NK-92 (cell line): ENCODE results near the gene TRIM69.

ENCODE experiments used
- DNase-seq: peaks from one replicate; lab custom pipeline; 2025; ENCODE audit not compliant: unreplicated experiment; lab: John Stamatoyannopoulos, UW

TRIM69 gene

DNA sequence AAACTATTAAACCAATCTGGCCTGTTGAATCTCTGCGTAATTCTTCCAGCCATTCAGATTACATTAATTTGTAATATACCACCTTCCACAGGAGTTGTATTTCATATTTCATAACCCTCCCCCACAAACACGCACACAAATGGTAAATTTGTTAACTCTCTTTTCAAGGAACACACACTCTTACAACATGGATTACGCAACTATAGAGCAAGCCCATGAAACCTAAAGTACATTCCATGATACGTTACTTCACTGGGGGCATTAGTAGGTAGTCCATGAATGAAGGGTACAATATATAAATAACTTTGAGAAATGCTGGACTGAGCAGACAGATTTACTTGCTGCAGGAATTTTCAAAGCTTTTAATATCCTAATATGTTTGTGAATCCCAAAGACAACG, 65.0 kb downstream of the TRIM69 start:
- no peak for DNase-seq

DNA sequence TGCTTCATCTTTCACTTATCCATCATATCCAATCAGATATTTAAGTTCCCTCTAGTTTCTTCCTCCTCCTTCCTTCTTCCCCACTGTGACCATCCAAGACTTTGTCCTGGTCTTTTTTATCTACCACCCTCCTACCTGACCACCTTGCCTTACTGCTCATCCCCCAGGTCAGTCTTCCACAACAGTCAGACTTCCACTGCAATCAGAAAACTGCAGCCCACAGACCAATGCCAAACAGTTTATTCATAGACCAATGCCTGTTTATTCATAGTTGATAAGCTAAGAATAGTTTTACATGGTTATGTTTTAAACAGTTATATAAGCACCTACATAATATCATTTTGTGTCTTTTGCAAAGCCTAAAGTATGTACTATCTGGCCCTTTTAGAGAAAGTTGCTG, 65.5 kb downstream of the TRIM69 start:
- no peak for DNase-seq

DNA sequence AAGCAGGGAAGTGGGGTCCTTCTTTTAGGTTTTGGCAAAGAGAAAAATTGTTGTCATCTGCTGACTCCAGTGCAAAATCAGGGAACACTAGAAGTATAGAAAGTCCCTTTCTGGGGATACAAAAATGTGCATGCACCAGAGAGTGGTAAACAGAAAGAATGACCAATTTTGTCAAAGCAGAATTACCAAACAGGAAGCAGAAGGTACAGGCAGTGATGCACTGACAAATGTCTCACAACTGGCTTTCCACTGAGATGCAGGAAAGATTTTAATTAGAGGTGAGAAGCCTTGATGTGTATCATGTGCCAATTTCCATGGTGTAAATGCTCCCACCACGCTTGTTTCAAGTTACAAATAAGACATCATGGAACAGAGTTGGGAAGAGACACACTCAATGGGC, 66.0 kb downstream of the TRIM69 start:
- DNase-seq, result no peak

DNA sequence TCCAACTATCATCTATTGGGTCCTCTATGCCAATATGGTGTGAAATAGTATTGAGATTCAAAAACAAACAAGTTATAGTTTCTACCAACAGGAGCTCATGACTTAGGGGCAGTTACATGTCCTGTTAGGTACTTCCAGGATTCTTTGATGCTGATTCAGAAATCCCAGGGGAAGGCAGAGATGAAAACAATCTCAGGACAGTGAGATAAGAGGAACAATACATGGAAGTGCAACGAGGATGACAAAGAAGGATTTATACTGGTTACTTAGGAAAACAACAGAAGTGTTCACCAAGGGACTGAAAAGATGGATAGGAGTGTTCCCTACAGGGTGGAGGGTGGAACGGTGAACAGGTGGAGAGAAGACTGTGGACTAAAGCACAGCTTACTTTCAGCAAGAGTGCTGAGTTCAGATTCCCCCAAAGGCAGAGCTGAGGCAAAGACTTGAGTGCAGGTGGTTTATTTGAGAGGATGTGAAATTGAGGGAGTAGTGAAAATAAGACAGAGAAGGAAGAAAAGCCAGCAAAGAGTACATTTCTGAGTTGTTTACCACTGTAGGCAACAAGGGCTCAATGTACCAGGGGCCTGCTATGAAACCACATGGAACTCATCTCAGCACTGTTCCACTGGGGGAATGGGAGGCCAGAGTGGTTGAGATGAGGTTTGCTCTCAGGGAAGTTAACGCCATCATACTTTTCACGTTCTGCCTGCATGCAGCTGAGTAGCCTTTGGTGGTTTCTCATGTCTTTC, 68.1 kb downstream of the TRIM69 start:
- no peak for DNase-seq

DNA sequence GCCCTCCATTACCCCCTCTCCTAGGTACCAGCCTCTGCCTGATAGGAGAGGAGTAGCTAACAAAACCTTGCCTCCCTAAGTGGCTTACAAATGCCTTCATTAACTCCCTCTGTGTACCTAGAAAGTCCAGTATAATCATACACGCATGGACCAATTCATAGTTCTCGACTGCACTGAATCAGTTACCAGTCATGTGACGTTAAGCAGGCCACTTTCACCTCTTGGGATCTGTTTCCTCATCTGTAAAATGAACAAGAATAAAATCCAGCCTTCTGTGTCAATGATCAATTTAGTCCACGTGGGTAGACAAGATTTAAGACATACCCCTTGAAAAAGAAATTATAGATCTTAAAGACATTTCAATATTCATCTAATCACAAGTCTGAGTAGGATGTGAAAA, 72.2 kb downstream of the TRIM69 start:
- DNase-seq, result no peak

DNA sequence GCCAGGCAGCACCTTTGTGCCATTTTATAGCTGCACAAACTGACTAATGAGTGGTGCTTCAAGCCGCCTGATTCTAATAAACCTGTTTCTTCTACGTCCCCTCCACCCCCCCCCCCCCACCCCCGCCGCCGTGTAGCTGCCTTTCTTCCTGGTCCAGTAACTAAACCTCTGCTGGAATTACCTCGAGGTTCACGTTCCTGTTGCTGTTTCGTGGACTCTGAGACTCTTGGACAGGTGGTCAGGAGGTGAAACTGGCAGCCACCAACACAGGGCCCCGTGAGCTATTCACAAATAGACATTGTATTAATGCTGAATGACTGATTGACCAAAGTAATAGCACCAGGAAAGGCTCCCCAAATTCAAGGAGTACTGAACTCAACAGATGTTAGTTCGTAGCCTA, 73.9 kb downstream of the TRIM69 start:
- no peak for DNase-seq

DNA sequence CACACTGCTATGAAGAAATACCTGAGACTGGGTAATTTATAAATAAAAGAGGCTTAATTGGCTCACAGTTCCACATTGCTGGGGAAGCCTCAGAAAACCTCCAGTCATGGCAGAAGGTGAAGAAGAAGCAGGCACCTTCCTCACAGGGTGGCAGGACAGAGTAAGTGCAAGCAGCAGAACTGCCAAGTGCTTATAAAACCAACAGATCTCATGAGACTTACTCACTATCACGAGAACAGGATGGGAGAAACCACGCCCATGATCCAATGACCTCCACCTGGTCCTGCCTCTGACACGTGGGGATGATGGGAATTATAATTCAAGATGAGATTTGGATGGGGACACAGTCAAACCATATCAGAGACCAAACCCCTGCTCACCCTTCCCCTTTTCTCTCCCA, 75.0 kb downstream of the TRIM69 start:
- no peak for DNase-seq

GRCh38 chr15:44812029-44812517, 75.7 kb downstream of the TRIM69 start:
- DNase-seq, result no peak

DNA sequence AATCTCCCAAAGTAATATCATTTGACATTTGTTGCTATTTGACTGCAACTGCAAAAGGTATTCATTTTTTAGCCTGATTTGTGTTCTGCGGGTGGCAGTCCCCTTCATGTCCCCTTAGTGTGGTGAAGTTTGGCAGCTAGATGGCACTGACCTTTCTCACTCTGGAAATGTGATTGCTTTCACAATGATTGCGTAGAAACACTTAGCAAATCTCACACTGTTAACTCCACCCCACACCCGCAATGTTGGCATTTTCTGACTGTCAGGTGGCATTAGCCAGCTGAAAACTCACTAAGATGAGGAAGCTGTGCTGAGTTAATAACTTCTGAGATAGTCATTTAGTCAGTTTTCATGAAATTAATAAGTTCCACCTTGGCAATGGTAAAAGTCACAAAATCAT, 76.9 kb downstream of the TRIM69 start:
- no peak for DNase-seq
